ENCODE measurements around the gene LTN1. TPM values are rescaled to one million over a fixed set of nuclear protein-coding genes. Genes with fewer than 3 reads are reported as not detected.
A peak's percentile ranks its signal among the peaks of the same experiment; 100 is the strongest.
"Not testable (repeated sequence)": the region's sequence is repeated elsewhere in the genome, so short reads cannot be mapped to it uniquely, and the experiment has no call there.

Gene LTN1
- total RNA-seq, 1 donor from 2014 or later: 21.9 TPM

DNA sequence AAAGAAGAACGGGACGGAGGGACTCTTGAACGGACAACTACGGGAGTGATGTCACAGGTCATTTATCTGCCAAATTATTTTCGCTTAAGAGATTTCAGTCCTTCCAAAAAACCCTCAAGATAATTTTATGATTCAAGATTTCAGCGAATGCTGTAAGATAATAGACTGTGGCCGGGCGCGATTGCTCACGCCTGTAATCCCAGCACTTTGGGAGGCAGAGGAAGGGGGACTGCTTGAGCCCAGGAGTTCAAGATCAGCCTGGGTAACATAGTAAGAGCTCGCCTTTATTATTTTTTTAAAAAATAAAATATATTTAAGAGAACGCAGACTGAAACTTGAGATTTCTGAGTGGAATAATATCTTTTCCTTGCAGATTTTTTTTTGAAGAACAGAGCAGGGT is 25.9 kb upstream of the LTN1 start:
- H3K4me3 ChIP-seq: peak overlapping the region; percentile 57 to 69
- H3K36me3 ChIP-seq: no peaks in the 10 kb centered on the region
- peaks cover 19% of the 10 kb centered on the region for H3K4me1 ChIP-seq
- DNase-seq (ENCODE audit: extremely low spot score in 2 of 2): no peak
- TF ChIP-seq POLR2A (IDR thresholded peaks at IDR 0.05): no peak
- TF ChIP-seq, protein P1, sequence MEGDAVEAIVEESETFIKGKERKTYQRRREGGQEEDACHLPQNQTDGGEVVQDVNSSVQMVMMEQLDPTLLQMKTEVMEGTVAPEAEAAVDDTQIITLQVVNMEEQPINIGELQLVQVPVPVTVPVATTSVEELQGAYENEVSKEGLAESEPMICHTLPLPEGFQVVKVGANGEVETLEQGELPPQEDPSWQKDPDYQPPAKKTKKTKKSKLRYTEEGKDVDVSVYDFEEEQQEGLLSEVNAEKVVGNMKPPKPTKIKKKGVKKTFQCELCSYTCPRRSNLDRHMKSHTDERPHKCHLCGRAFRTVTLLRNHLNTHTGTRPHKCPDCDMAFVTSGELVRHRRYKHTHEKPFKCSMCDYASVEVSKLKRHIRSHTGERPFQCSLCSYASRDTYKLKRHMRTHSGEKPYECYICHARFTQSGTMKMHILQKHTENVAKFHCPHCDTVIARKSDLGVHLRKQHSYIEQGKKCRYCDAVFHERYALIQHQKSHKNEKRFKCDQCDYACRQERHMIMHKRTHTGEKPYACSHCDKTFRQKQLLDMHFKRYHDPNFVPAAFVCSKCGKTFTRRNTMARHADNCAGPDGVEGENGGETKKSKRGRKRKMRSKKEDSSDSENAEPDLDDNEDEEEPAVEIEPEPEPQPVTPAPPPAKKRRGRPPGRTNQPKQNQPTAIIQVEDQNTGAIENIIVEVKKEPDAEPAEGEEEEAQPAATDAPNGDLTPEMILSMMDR (IDR thresholded peaks at IDR 0.05): no peak
- TF ChIP-seq POLR2AphosphoS5 (IDR thresholded peaks at IDR 0.05; ENCODE audit: insufficient read depth in 1 of 2, low read depth in 1 of 2): no peak
- H3K27ac ChIP-seq: peak overlapping the region; percentile 42
- intact Hi-C loops (cut with DNase I): no loop called here
- H3K9me3 ChIP-seq: no peaks in the 10 kb centered on the region
- H3K27me3 ChIP-seq: no peaks in the 10 kb centered on the region

DNA sequence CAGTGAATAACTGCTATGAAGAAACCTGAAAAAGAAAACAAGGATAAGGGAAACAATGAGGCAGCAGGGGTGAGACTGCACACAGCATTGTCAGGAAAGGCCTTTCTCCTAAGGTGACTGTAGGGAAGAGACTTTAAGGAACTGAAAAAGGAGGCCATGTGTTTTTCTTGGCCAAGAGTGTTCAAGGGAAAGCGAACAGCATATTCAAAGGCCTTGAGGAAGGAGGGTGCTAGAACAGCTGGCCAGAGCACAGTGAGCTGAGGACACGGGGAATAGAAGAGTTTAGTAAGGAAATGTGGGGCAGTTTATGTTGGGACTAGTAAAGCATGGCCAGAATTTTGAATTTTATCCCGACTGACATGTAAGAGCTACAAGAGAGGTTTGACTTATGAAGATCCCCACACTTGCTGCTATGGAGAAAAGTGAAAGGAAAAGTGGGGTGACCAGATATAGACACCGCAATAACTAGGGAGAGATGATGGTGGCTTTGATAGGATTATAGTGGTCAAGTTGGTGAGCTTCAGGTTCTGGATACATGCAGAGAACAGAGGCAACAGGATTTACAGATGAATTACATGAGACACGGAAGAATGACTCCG is 25.1 kb upstream of the LTN1 start:
- DNase-seq (ENCODE audit: extremely low spot score in 2 of 2): no peak
- Histone ChIP-seq H3K9me3 (no peaks in the 10 kb centered on the region), H3K36me3 (no peaks in the 10 kb centered on the region), H3K27ac (no peak overlapping the region), H3K27me3 (no peaks in the 10 kb centered on the region), H3K4me1 (peaks cover 19% of the 10 kb centered on the region), H3K4me3 (peak overlapping the region; percentile 57 to 69)
- TF ChIP-seq POLR2AphosphoS5 (IDR thresholded peaks at IDR 0.05; ENCODE audit: insufficient read depth in 1 of 2, low read depth in 1 of 2) (no peak), POLR2A (IDR thresholded peaks at IDR 0.05) (no peak)
- TF ChIP-seq, protein P1 (IDR thresholded peaks at IDR 0.05): no peak
- intact Hi-C loops (cut with DNase I): no loop called here

DNA sequence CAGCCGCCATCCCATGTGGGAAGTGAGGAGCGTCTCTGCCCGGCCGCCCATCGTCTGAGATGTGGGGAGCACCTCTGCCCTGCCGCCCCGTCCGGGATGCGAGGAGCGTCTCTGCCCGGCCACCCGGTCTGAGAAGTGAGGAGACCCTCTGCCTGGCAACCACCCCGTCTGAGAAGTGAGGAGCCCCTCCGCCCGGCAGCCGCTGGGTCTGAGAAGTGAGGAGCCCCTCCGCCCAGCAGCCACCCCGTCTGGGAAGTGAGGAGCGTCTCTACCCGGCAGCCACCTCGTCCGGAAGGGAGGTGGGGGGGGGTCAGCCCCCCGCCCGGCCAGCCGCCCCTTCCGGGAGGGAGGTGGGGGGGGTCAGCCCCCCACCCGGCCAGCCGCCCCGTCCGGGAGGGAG is 18.6 kb upstream of the LTN1 start:
- peaks cover 0 to 13% of the 10 kb centered on the region in 2 donors for H3K36me3 ChIP-seq
- H3K4me3 ChIP-seq; intact Hi-C loops (cut with DNase I); H3K9me3 ChIP-seq; DNase-seq (ENCODE audit: extremely low spot score in 2 of 2); H3K27me3 ChIP-seq; H3K4me1 ChIP-seq; H3K27ac ChIP-seq: not testable (repeated sequence)

DNA sequence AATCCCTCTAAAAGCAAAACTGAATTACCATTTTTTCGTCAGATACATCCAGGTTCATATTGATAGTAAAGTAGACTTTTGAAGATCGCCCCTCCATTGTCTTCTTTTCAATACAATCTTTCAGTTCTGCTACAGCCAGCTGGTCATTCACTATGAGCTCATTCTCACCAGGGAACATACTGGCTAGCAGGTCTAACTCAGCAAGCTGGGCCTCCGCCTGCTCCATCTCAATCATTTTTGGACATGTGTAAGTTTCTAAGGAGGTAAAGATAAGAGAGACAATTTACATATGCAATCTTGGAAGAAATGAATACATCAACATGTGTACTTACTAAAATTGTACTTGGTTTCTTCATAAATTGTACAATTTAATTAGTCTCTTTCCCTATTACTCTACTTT is 15.7 kb upstream of the LTN1 start:
- DNase-seq (ENCODE audit: extremely low spot score in 2 of 2): no peak
- intact Hi-C loops (cut with DNase I): no loop called here

DNA sequence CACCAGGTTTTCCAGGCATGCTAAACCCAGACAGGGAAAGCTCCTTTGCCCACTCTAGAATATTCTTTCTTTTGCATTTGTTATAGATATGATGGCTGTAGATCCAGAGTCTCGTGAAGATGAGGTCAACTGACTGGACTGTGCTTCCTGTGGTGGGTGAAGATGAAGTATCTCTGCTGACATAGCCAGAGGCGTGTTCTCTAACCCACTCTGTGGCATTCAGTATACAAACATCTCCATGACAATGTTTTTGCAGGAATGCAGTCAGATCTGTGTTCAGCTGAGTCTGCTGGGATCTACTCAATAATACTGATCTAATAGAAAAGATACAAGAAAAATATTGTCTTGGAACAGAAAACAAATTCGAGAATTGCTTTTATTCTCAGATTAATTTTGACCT is 15.1 kb upstream of the LTN1 start:
- H3K27me3 ChIP-seq: no peaks in the 10 kb centered on the region
- no peaks in the 10 kb centered on the region for H3K9me3 ChIP-seq
- H3K27ac ChIP-seq: no peak overlapping the region
- peaks cover 0 to 13% of the 10 kb centered on the region in 2 donors for H3K36me3 ChIP-seq
- TF ChIP-seq POLR2A (IDR thresholded peaks at IDR 0.05) (no peak), POLR2AphosphoS5 (IDR thresholded peaks at IDR 0.05; ENCODE audit: insufficient read depth in 1 of 2, low read depth in 1 of 2) (no peak)
- TF ChIP-seq, protein P1 (IDR thresholded peaks at IDR 0.05): no peak
- no peak for DNase-seq (ENCODE audit: extremely low spot score in 2 of 2)
- H3K4me3 ChIP-seq: no peak overlapping the region
- H3K4me1 ChIP-seq: peaks cover 10% of the 10 kb centered on the region
- intact Hi-C loops (cut with DNase I): no loop called here

More for the DNA sequence above, 15.7 kb upstream of the LTN1 start:
- H3K4me3 ChIP-seq: no peak overlapping the region
- H3K36me3 ChIP-seq: peaks cover 0 to 13% of the 10 kb centered on the region in 2 donors
- no peak overlapping the region for H3K27ac ChIP-seq
- no peaks in the 10 kb centered on the region for H3K27me3 ChIP-seq
- H3K4me1 ChIP-seq: peaks cover 6% of the 10 kb centered on the region
- H3K9me3 ChIP-seq: no peaks in the 10 kb centered on the region
- TF ChIP-seq POLR2A (IDR thresholded peaks at IDR 0.05): no peak
- TF ChIP-seq, protein P1 (IDR thresholded peaks at IDR 0.05): no peak
- no peak for TF ChIP-seq POLR2AphosphoS5 (IDR thresholded peaks at IDR 0.05; ENCODE audit: insufficient read depth in 1 of 2, low read depth in 1 of 2)
